PC-3 (cell line): ENCODE results near the gene IFT57. TPM values are rescaled to one million over a fixed set of nuclear protein-coding genes. Genes with fewer than 3 reads are reported as not detected.
A peak's percentile ranks its signal among the peaks of the same experiment; 100 is the strongest.

ENCODE experiments used
- ATAC-seq: fragments of 200-7000 bp; cut with Tn5 transposase; 2 replicates; pipeline ENCODE4 v1.9.1; 2020; ENCODE audit warnings: mild to moderate bottlenecking, moderate library complexity
- BruUV-seq: library from RNA; stranded (reverse); fragments of 400-500 nt; replicated peaks from 2 replicates; lab custom pipeline; 2021; lab: Mats Ljungman, UMichigan
- CTCF ChIA-PET: fragments of 300-600 bp; sonication (Branson Sonifier 250); formaldehyde crosslinking; loops from one replicate; lab custom pipeline; 2022; ENCODE audit warnings: antibody characterized with exemption; lab: Charles Lee
- POLR2A ChIA-PET: fragments of 300-600 bp; sonication (Branson Sonifier 250); formaldehyde crosslinking; loops from one replicate; lab custom pipeline; 2022; ENCODE audit warnings: antibody characterized with exemption; ENCODE audit not compliant: unreplicated experiment; lab: Charles Lee
- DNase-seq: peaks from one replicate; pipeline ENCODE4 v3.0.0-alpha.2; 2015
- H2AFZ ChIP-seq: fragments of 300-600 bp; sonication (generic); 2 replicates; pipeline ENCODE4 v1.6.0; 2016; ENCODE audit warnings: antibody characterized with exemption, low read length
- H3F3A ChIP-seq: fragments of 300-600 bp; sonication (generic); one replicate; pipeline ENCODE4 v1.6.0; 2017; ENCODE audit warnings: antibody characterized with exemption, low read length, control low read depth, mild to moderate bottlenecking; ENCODE audit not compliant: unreplicated experiment
- H3K27ac ChIP-seq: fragments of 300-600 bp; sonication (generic); 2 replicates; pipeline ENCODE4 v1.5.1; 2016; ENCODE audit warnings: mild to moderate bottlenecking, low read length
- H3K27me3 ChIP-seq: fragments of 300-600 bp; sonication (generic); 2 replicates; pipeline ENCODE4 v1.6.1; 2016; ENCODE audit warnings: low read length, mixed read lengths
- H3K36me3 ChIP-seq: fragments of 300-600 bp; sonication (generic); 2 replicates; pipeline ENCODE4 v1.6.1; 2016; ENCODE audit warnings: low read depth, mixed run types, low read length, mixed read lengths
- H3K4me1 ChIP-seq: fragments of 300-600 bp; sonication (generic); 2 replicates; pipeline ENCODE4 v1.5.1; 2016; ENCODE audit warnings: low read length; ENCODE audit not compliant: insufficient read depth
- H3K4me2 ChIP-seq: fragments of 300-600 bp; sonication (generic); 2 replicates; pipeline ENCODE4 v1.6.0; 2016; ENCODE audit warnings: low read length
- H3K4me3 ChIP-seq: fragments of 300-600 bp; sonication (generic); 2 replicates; pipeline ENCODE4 v1.5.1; 2016; ENCODE audit warnings: mild to moderate bottlenecking, low read length, mixed read lengths
- H3K79me2 ChIP-seq: fragments of 300-600 bp; sonication (generic); 2 replicates; pipeline ENCODE4 v1.6.1; 2017; ENCODE audit warnings: low read length, mixed read lengths
- H3K9ac ChIP-seq: fragments of 300-600 bp; sonication (generic); 2 replicates; pipeline ENCODE4 v1.6.0; 2016; ENCODE audit warnings: mild to moderate bottlenecking, low read length
- H3K9me2 ChIP-seq: fragments of 300-600 bp; sonication (generic); replicated peaks from 2 replicates; pipeline ENCODE4 v1.6.1; 2016; ENCODE audit warnings: mixed run types, low read length, mixed read lengths
- H3K9me3 ChIP-seq: fragments of 300-600 bp; sonication (generic); 2 replicates; pipeline ENCODE4 v1.6.1; 2016; ENCODE audit warnings: low read length, mixed read lengths
- H4K20me1 ChIP-seq: fragments of 300-600 bp; sonication (generic); 2 replicates; pipeline ENCODE4 v1.6.1; 2016; ENCODE audit warnings: low read length, mixed read lengths
- CTCF ChIP-seq: fragments of 300-600 bp; sonication (generic); conservative IDR thresholded peaks from 2 replicates; pipeline ENCODE4 v1.5.1; 2017; ENCODE audit warnings: antibody characterized with exemption, low read depth, mild to moderate bottlenecking, low read length
- EZH2 ChIP-seq: fragments of 300-600 bp; sonication (generic); IDR thresholded peaks from one replicate; pipeline ENCODE4 v1.6.1; 2017; ENCODE audit warnings: antibody characterized with exemption, mild to moderate bottlenecking, low read length; ENCODE audit not compliant: unreplicated experiment
- EZH2phosphoT487 ChIP-seq: fragments of 300-600 bp; sonication (generic); IDR thresholded peaks from 2 replicates; pipeline ENCODE4 v1.6.1; 2018; ENCODE audit warnings: mild to moderate bottlenecking, antibody characterized with exemption, low read length, borderline replicate concordance
- intact Hi-C: fragments of 100-400 bp; cut with micrococcal nuclease; formaldehyde crosslinking; loops from 2 replicates; pipeline ENCODE4 v1.9.0; 2023
- total RNA-seq: library from RNA; depleted of rRNA; stranded (reverse); fragments of >200 nt; gene quantifications from 2 replicates; pipeline ENCODE4 v1.2.3, GENCODE V29; 2014

The IFT57 gene
- total RNA-seq, 1 experiment from 2014 or later: 54.0 TPM

GRCh38 chr3:108130236-108130635 is 92.0 kb downstream of the IFT57 start:
- Histone ChIP-seq H3K9me3 (no peaks in the 10 kb centered on the region), H3K79me2 (no peaks in the 10 kb centered on the region), H3K9ac (no peak overlapping the region), H3K4me2 (peak overlapping the region; percentile 68; the same call in 1 of the 2 replicates), H3F3A (peaks cover 5% of the 10 kb centered on the region), H3K4me3 (no peak overlapping the region), H3K27ac (peak overlapping the region; percentile 90), H3K27me3 (no peaks in the 10 kb centered on the region), H2AFZ (no peak overlapping the region), H3K36me3 (no peaks in the 10 kb centered on the region), H3K9me2 (no peaks in the 10 kb centered on the region), H4K20me1 (no peaks in the 10 kb centered on the region), H3K4me1 (peaks cover 38% of the 10 kb centered on the region)
- POLR2A ChIA-PET: no interaction called here
- ATAC-seq (no peak), DNase-seq (no peak)
- intact Hi-C loops: loop anchor here (5.0 kb wide), 2 partner anchors 92 to 143 kb away; partner anchors contain the start of gene IFT57
- no TSS peak for BruUV-seq
- CTCF ChIA-PET: no interaction called here
- no peak for TF ChIP-seq CTCF
- TF ChIP-seq EZH2phosphoT487: no peak
- no peak for TF ChIP-seq EZH2

DNA sequence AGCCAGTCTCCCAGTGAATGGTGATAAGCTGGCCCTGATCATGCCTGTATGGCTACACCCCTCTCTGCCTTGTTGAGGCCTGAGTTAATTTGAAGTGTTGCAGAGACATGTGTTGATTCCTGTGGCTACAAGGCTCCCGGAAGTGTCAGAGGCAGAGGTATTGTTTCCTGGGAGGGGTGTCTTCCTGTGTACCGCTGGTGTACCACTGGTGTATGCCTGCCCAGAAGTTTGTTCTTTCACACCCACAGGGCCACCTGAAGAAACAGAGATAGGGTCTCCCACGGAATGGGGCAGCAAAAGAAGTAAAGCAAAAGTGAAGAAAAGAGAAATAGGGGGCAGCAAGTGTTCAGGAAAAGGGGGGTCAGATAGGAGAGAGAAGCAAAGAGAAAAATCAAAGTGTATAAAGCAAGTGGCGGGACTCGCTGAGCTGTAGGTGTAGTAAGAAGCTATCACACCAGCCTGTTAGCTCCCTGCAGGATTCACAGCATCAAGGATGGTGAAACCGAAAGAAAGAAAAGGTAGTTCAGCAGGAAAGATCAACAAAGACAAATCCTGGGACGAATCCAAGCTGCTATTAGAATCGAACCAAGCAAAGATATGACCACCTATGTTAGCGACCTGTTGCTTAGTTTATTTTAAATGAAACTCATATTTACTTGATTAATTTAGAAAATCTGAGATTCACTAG is 94.8 kb downstream of the IFT57 start:
- no peak overlapping the region for H3K27ac ChIP-seq
- no peaks in the 10 kb centered on the region for H3K9me3 ChIP-seq
- H3K4me1 ChIP-seq: peaks cover 26% of the 10 kb centered on the region
- TF ChIP-seq EZH2: no peak
- no peak for TF ChIP-seq EZH2phosphoT487
- no peak for TF ChIP-seq CTCF
- no peaks in the 10 kb centered on the region for H3K36me3 ChIP-seq
- H3K79me2 ChIP-seq: no peaks in the 10 kb centered on the region
- no peaks in the 10 kb centered on the region for H3K9me2 ChIP-seq
- H3K27me3 ChIP-seq: no peaks in the 10 kb centered on the region
- no peak overlapping the region for H2AFZ ChIP-seq
- no peak overlapping the region for H3K9ac ChIP-seq
- no peak overlapping the region for H3K4me2 ChIP-seq
- no peak for DNase-seq
- no TSS peak for BruUV-seq
- ATAC-seq: no peak
- H4K20me1 ChIP-seq: no peaks in the 10 kb centered on the region
- ChIA-PET CTCF (interaction anchor here (0.6 kb wide), 1 partner anchor 235 kb away, joined by 4 read pairs; no protein-coding TSS in a partner anchor), POLR2A (no interaction called here)
- H3K4me3 ChIP-seq: no peak overlapping the region
- peaks cover 5% of the 10 kb centered on the region for H3F3A ChIP-seq
- intact Hi-C loops: no loop called here

GRCh38 chr3:108126348-108126747 is 95.9 kb downstream of the IFT57 start:
- no peak for DNase-seq
- no peaks in the 10 kb centered on the region for H3K9me2 ChIP-seq
- H3K4me3 ChIP-seq: no peak overlapping the region
- H3K27me3 ChIP-seq: no peaks in the 10 kb centered on the region
- no peak overlapping the region for H2AFZ ChIP-seq
- H4K20me1 ChIP-seq: no peaks in the 10 kb centered on the region
- H3K79me2 ChIP-seq: no peaks in the 10 kb centered on the region
- no peak overlapping the region for H3K9ac ChIP-seq
- ChIA-PET CTCF (no interaction called here), POLR2A (interaction anchor here (0.6 kb wide), 1 partner anchor 30 kb away, joined by 5 read pairs; no protein-coding TSS in a partner anchor)
- peaks cover under 1% of the 10 kb centered on the region for H3F3A ChIP-seq
- H3K4me2 ChIP-seq: no peak overlapping the region
- ATAC-seq: no peak
- intact Hi-C loops: no loop called here
- H3K9me3 ChIP-seq: no peaks in the 10 kb centered on the region
- BruUV-seq: no TSS peak
- H3K4me1 ChIP-seq: peaks cover 15% of the 10 kb centered on the region
- TF ChIP-seq CTCF (no peak), EZH2phosphoT487 (no peak), EZH2 (no peak)
- no peaks in the 10 kb centered on the region for H3K36me3 ChIP-seq
- H3K27ac ChIP-seq: no peak overlapping the region
